Measurements from ENCODE around the gene CUL5. TPM values are rescaled to one million over a fixed set of nuclear protein-coding genes. Genes with fewer than 3 reads are reported as not detected.

Gene CUL5
- total and polyA plus RNA-seq, 2 of the 8 experiments (the other 6 are each of a cell fraction or from before 2014, with no cell fraction given): 4.9 to 31.8 TPM

- TF ChIP-seq TAF1 (IDR thresholded peaks at IDR 0.05; ENCODE audit: low read depth, low read length): no peak
- TF ChIP-seq KDM4A (IDR thresholded peaks at IDR 0.05; ENCODE audit: low read depth, low read length, severe bottlenecking): no peak
- no peak for TF ChIP-seq ASH2L (IDR thresholded peaks at IDR 0.05; ENCODE audit: low read length)
- TF ChIP-seq CBX5 (IDR thresholded peaks at IDR 0.05; ENCODE audit: low read depth, low read length): no peak
- no peak for TF ChIP-seq RNF2 (IDR thresholded peaks at IDR 0.05; ENCODE audit: borderline replicate concordance, low read depth, low read length, missing control alignments, poor library complexity, severe bottlenecking)
These were observed 879 bp upstream of the CUL5 start (continued) for GRCh38 chr11:108007819-108008218.
